Endodermal cell (in vitro differentiated cells): ENCODE measurements around the gene HOATZ. TPM values are rescaled to one million over a fixed set of nuclear protein-coding genes. Genes with fewer than 3 reads are reported as not detected.

Source experiments
- DNase-seq: peaks from one replicate; pipeline ENCODE4 v3.0.0-alpha.2; 2017
- H3K27ac ChIP-seq: 2 replicates; pipeline ENCODE4 v1.5.1; 2013; ENCODE audit warnings: mild to moderate bottlenecking, low read depth, low read length, moderate library complexity
- H3K27me3 ChIP-seq: 2 replicates; pipeline ENCODE4 v1.6.1; 2013; ENCODE audit warnings: mild to moderate bottlenecking, low read length, moderate library complexity; ENCODE audit not compliant: insufficient read depth, control insufficient read depth, poor library complexity, severe bottlenecking
- H3K36me3 ChIP-seq: 2 replicates; pipeline ENCODE4 v1.7.0; 2013; ENCODE audit warnings: mild to moderate bottlenecking, low read length, moderate library complexity; ENCODE audit not compliant: control insufficient read depth, insufficient read depth
- H3K4me1 ChIP-seq: one replicate; pipeline ENCODE4 v1.7.0; 2013; ENCODE audit warnings: low read length; ENCODE audit not compliant: control insufficient read depth, insufficient read depth
- H3K4me3 ChIP-seq: 2 replicates; pipeline ENCODE4 v1.5.1; 2013; ENCODE audit warnings: mild to moderate bottlenecking, low read length, moderate library complexity
- H3K9ac ChIP-seq: 2 replicates; pipeline ENCODE4 v1.6.1; 2013; ENCODE audit warnings: mild to moderate bottlenecking, low read length, moderate library complexity; ENCODE audit not compliant: poor library complexity, severe bottlenecking; ENCODE audit errors: extremely low read depth
- H3K9me3 ChIP-seq: 2 replicates; pipeline ENCODE4 v1.6.1; 2013; ENCODE audit warnings: mild to moderate bottlenecking, low read length, moderate library complexity; ENCODE audit not compliant: control insufficient read depth
- H3K27ac Mint-ChIP-seq: 2 replicates; pipeline ENCODE4 v1.8.0; 2020; ENCODE audit warnings: mixed read lengths
- H3K27me3 Mint-ChIP-seq: 2 replicates; pipeline ENCODE4 v1.8.0; 2021; ENCODE audit warnings: mild to moderate bottlenecking, mixed read lengths; ENCODE audit not compliant: insufficient read depth
- H3K36me3 Mint-ChIP-seq: 2 replicates; pipeline ENCODE4 v1.8.0; 2020; ENCODE audit warnings: low read depth, mixed read lengths
- H3K4me1 Mint-ChIP-seq: 2 replicates; pipeline ENCODE4 v1.8.0; 2020; ENCODE audit warnings: mixed read lengths
- H3K4me3 Mint-ChIP-seq: 2 replicates; pipeline ENCODE4 v1.8.0; 2020; ENCODE audit warnings: mild to moderate bottlenecking, moderate library complexity, mixed read lengths
- H3K9me3 Mint-ChIP-seq: 2 replicates; pipeline ENCODE4 v1.8.0; 2020; ENCODE audit warnings: mild to moderate bottlenecking, mixed read lengths
- CTCF ChIP-seq: fragments of 200-600 bp; sonication (generic); conservative IDR thresholded peaks from 2 replicates; pipeline ENCODE4 v1.5.0; 2021; ENCODE audit warnings: antibody characterized with exemption, mild to moderate bottlenecking
- WGBS, 2 experiments: methylation state at CpG; one replicate each; pipeline versions ENCODE4 v1.1.5 to v1.1.7; 2013; ENCODE audit warnings: missing lambda C conversion rate in 2 of 2, mixed read lengths in 1 of 2; ENCODE audit not compliant: insufficient coverage in 1 of 2, insufficient read length in 1 of 2; 5-methylcytosine and 5-hydroxymethylcytosine counted together
- total RNA-seq, 2 donors: library from RNA; stranded (reverse); fragmentation: NEBNext Ultra II Directional in 1 of 2; extraction: Animal tissue kit (Norgen Biotek cat#: 25700) in 1 of 2; gene quantifications; 2 replicates in 1 of 2; 3 replicates in 1 of 2; pipeline ENCODE4 v1.2.1, GENCODE V29; 2021

The HOATZ gene
- total RNA-seq, 2 donors from 2014 or later: 0.89 TPM; not detected in 1

DNA sequence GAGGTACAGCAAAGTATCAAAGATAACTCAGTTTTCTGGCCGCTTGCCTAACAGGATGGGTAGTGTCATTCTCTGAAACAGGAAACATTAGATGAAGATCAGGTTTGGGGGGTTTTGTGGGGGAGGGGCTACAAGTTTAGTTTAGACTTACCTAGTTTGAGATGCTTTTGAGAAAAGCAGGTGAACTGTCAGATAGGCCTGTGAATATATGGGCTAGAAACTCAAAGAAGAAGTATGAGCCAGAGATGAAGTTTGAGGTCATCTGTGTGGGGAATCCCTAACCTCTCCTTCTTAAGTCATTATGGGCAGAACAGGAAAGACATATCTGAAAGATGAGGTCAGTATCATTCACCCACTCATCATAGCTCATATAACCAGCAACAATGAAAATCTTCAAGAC lies 11.9 kb downstream of the HOATZ start:
- Histone ChIP-seq H3K9ac (no peak overlapping the region), H3K9me3 (no peaks in the 10 kb centered on the region), H3K4me3 (no peak overlapping the region), H3K27me3 (peaks cover 11% of the 10 kb centered on the region), H3K36me3 (no peaks in the 10 kb centered on the region), H3K27ac (no peak overlapping the region), H3K4me1 (no peaks in the 10 kb centered on the region)
- 93 to 100% methylated on average over 1 of the region's 1 CpG for WGBS, 2 experiments
- H3K9me3 Mint-ChIP-seq: no peaks in the 10 kb centered on the region
- no peak overlapping the region for H3K27ac Mint-ChIP-seq
- no peaks in the 10 kb centered on the region for H3K36me3 Mint-ChIP-seq
- H3K4me3 Mint-ChIP-seq: no peak overlapping the region
- no peak for TF ChIP-seq CTCF
- no peak for DNase-seq
- no peaks in the 10 kb centered on the region for H3K4me1 Mint-ChIP-seq
- peaks cover 10% of the 10 kb centered on the region for H3K27me3 Mint-ChIP-seq

GRCh38 chr11:111527279-111527678 lies 12.7 kb downstream of the HOATZ start:
- Histone ChIP-seq H3K27me3 (peaks cover 11% of the 10 kb centered on the region), H3K27ac (no peak overlapping the region), H3K36me3 (no peaks in the 10 kb centered on the region), H3K4me3 (no peak overlapping the region), H3K4me1 (no peaks in the 10 kb centered on the region), H3K9me3 (no peaks in the 10 kb centered on the region), H3K9ac (no peak overlapping the region)
- H3K4me1 Mint-ChIP-seq: no peaks in the 10 kb centered on the region
- DNase-seq: no peak
- no peaks in the 10 kb centered on the region for H3K9me3 Mint-ChIP-seq
- peaks cover 11% of the 10 kb centered on the region for H3K27me3 Mint-ChIP-seq
- no peak for TF ChIP-seq CTCF
- no peak overlapping the region for H3K27ac Mint-ChIP-seq
- no peaks in the 10 kb centered on the region for H3K36me3 Mint-ChIP-seq
- H3K4me3 Mint-ChIP-seq: no peak overlapping the region
- WGBS, 2 experiments: no CpG with 5 or more reads among the region's 1 CpG

- Mint-ChIP-seq H3K27me3 (peaks cover 7% of the 10 kb centered on the region), H3K4me3 (no peak overlapping the region), H3K9me3 (no peaks in the 10 kb centered on the region), H3K27ac (no peak overlapping the region), H3K36me3 (no peaks in the 10 kb centered on the region), H3K4me1 (no peaks in the 10 kb centered on the region)
- no peak overlapping the region for H3K9ac ChIP-seq
- peak; percentile 37 for TF ChIP-seq CTCF
- H3K9me3 ChIP-seq: no peaks in the 10 kb centered on the region
- H3K27me3 ChIP-seq: peaks cover 7% of the 10 kb centered on the region
- 88% methylated on average over 1 of the region's 1 CpG; no CpG with 5 or more reads in 1 of the 2 experiments for WGBS, 2 experiments
- no peak for DNase-seq
- no peaks in the 10 kb centered on the region for H3K36me3 ChIP-seq
- H3K4me1 ChIP-seq: no peaks in the 10 kb centered on the region
- H3K4me3 ChIP-seq: no peak overlapping the region
- no peak overlapping the region for H3K27ac ChIP-seq
Measured at GRCh38 chr11:111528557-111528956, 14.0 kb downstream of the HOATZ start.
